ENCODE results near the gene SFXN5. TPM values are rescaled to one million over a fixed set of nuclear protein-coding genes. Genes with fewer than 3 reads are reported as not detected.
"Not testable (repeated sequence)": the region's sequence is repeated elsewhere in the genome, so short reads cannot be mapped to it uniquely, and the experiment has no call there.

Gene SFXN5
- total RNA-seq, 1 experiment from 2014 or later: 27.8 TPM

DNA sequence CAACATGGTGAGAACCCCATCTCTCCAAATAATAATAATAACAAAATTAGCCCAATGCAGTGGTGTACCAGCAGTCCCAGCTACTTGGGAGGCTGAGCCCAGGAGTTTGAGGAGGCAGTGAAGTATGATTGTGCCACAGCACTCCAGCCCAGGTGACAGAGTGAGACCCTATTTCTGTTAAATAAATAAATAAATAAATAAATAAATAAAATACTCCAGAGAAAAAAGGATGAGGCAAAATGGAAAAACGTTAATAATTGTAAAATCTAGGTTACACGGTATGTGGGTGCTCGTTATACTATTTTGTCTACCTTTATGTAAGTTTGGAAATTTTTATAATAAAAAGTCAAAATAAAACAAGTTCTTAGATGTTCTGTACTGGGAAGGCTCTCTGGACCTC, 162.8 kb downstream of the SFXN5 start:
- Histone ChIP-seq H3K27me3 (ENCODE audit: control insufficient read depth, insufficient read depth, low read length) (peaks cover 71% of the 10 kb centered on the region), H3K9me3 (ENCODE audit: control insufficient read depth, insufficient read depth, low read depth, low read length) (no peaks in the 10 kb centered on the region), H3K4me3 (ENCODE audit: low read depth in 2 of 2, low read length in 2 of 2) (no peak overlapping the region), H3K4me1 (ENCODE audit: control insufficient read depth, insufficient read depth, low read length) (no peaks in the 10 kb centered on the region), H3K36me3 (ENCODE audit: control insufficient read depth, insufficient read depth, low read length) (no peaks in the 10 kb centered on the region; the same call in 1 of the 2 replicates), H3K27ac (ENCODE audit: low read length) (no peak overlapping the region)
- ChIA-PET CTCF (no interaction called here), POLR2A (no interaction called here)
- ATAC-seq (no peak), DNase-seq (ENCODE audit: low read depth, low spot score) (no peak)
- intact Hi-C loops (cut with micrococcal nuclease; ENCODE audit: unreplicated experiment): no loop called here
- BruUV-seq (replicated peaks): no TSS peak
- no peak for TF ChIP-seq SIN3A (IDR thresholded peaks at IDR 0.05; ENCODE audit: borderline replicate concordance, insufficient read depth, low read depth, low read length)
- TF ChIP-seq POLR2AphosphoS5 (IDR thresholded peaks at IDR 0.05; ENCODE audit: low read depth, low read length): no peak
- in situ Hi-C loops (cut with HindIII; ENCODE audit: low pct_unique_long_range_greater_than_20kb, low sequenced_read_pairs): no loop called here

DNA sequence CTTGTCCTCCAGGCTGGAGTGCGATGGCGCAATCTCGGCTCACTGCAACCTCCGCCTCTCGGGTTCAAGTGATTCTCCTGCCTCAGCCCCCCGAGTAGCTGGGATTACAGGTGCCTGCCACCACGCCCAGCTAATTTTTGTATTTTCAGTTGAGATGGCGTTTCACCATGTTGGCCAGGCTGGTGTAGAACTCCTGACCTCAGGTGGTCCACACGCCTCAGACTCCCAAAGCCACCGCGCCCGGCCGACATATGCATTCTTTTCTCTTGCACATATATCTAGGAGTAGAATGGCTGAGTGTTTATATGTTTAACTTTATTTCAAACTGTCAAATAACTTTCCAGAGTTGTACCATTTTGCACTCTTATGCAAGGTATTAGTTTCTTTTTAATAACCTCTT, 164.1 kb downstream of the SFXN5 start:
- POLR2A ChIA-PET; H3K27ac ChIP-seq (ENCODE audit: low read length); in situ Hi-C loops (cut with HindIII; ENCODE audit: low pct_unique_long_range_greater_than_20kb, low sequenced_read_pairs); H3K4me3 ChIP-seq (ENCODE audit: low read depth in 2 of 2, low read length in 2 of 2); ATAC-seq; DNase-seq (ENCODE audit: low read depth, low spot score); CTCF ChIA-PET; BruUV-seq (replicated peaks); H3K36me3 ChIP-seq (ENCODE audit: control insufficient read depth, insufficient read depth, low read length); H3K9me3 ChIP-seq (ENCODE audit: control insufficient read depth, insufficient read depth, low read depth, low read length); intact Hi-C loops (cut with micrococcal nuclease; ENCODE audit: unreplicated experiment); H3K4me1 ChIP-seq (ENCODE audit: control insufficient read depth, insufficient read depth, low read length): not testable (repeated sequence)
- H3K27me3 ChIP-seq (ENCODE audit: control insufficient read depth, insufficient read depth, low read length): peaks cover 65% of the 10 kb centered on the region

DNA sequence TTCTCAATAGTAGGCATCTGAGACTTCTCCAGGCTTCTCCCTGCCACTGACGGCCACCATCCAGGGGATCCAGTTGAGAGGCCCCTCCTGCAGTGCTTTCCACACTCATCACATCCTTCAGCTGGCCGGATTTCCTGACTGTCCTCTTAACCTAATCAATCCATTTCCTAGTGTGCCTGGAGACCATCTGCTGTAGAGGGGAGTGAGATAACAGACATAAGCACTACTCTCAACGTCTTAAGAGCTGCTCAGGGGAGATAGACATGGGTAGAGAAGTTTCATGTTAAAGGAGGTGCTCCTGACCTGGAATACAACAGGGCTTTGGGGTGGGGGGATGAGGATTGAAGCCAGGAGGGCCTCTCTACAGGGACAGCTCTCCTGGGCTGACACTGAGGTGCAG, 170.1 kb downstream of the SFXN5 start:
- TF ChIP-seq POLR2AphosphoS5 (IDR thresholded peaks at IDR 0.05; ENCODE audit: low read depth, low read length): no peak
- no peak for TF ChIP-seq SIN3A (IDR thresholded peaks at IDR 0.05; ENCODE audit: borderline replicate concordance, insufficient read depth, low read depth, low read length)
- TF ChIP-seq, protein P1, sequence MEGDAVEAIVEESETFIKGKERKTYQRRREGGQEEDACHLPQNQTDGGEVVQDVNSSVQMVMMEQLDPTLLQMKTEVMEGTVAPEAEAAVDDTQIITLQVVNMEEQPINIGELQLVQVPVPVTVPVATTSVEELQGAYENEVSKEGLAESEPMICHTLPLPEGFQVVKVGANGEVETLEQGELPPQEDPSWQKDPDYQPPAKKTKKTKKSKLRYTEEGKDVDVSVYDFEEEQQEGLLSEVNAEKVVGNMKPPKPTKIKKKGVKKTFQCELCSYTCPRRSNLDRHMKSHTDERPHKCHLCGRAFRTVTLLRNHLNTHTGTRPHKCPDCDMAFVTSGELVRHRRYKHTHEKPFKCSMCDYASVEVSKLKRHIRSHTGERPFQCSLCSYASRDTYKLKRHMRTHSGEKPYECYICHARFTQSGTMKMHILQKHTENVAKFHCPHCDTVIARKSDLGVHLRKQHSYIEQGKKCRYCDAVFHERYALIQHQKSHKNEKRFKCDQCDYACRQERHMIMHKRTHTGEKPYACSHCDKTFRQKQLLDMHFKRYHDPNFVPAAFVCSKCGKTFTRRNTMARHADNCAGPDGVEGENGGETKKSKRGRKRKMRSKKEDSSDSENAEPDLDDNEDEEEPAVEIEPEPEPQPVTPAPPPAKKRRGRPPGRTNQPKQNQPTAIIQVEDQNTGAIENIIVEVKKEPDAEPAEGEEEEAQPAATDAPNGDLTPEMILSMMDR (IDR thresholded peaks at IDR 0.05): no peak
- no peak for TF ChIP-seq TCF7L2 (IDR thresholded peaks at IDR 0.05; ENCODE audit: low read depth, low read length)
- TF ChIP-seq, protein P2, sequence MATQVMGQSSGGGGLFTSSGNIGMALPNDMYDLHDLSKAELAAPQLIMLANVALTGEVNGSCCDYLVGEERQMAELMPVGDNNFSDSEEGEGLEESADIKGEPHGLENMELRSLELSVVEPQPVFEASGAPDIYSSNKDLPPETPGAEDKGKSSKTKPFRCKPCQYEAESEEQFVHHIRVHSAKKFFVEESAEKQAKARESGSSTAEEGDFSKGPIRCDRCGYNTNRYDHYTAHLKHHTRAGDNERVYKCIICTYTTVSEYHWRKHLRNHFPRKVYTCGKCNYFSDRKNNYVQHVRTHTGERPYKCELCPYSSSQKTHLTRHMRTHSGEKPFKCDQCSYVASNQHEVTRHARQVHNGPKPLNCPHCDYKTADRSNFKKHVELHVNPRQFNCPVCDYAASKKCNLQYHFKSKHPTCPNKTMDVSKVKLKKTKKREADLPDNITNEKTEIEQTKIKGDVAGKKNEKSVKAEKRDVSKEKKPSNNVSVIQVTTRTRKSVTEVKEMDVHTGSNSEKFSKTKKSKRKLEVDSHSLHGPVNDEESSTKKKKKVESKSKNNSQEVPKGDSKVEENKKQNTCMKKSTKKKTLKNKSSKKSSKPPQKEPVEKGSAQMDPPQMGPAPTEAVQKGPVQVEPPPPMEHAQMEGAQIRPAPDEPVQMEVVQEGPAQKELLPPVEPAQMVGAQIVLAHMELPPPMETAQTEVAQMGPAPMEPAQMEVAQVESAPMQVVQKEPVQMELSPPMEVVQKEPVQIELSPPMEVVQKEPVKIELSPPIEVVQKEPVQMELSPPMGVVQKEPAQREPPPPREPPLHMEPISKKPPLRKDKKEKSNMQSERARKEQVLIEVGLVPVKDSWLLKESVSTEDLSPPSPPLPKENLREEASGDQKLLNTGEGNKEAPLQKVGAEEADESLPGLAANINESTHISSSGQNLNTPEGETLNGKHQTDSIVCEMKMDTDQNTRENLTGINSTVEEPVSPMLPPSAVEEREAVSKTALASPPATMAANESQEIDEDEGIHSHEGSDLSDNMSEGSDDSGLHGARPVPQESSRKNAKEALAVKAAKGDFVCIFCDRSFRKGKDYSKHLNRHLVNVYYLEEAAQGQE (IDR thresholded peaks at IDR 0.05; ENCODE audit: insufficient read depth in 1 of 2, low read depth in 2 of 2, low read length in 1 of 2): no peak
- Histone ChIP-seq H3K4me1 (ENCODE audit: control insufficient read depth, insufficient read depth, low read length) (no peaks in the 10 kb centered on the region), H3K9me3 (ENCODE audit: control insufficient read depth, insufficient read depth, low read depth, low read length) (no peaks in the 10 kb centered on the region), H3K27ac (ENCODE audit: low read length) (no peak overlapping the region), H3K36me3 (ENCODE audit: control insufficient read depth, insufficient read depth, low read length) (no peaks in the 10 kb centered on the region), H3K4me3 (ENCODE audit: low read depth in 2 of 2, low read length in 2 of 2) (no peak overlapping the region), H3K27me3 (ENCODE audit: control insufficient read depth, insufficient read depth, low read length) (peaks cover 30% of the 10 kb centered on the region)
- no peak for ATAC-seq
- ChIA-PET CTCF (no interaction called here), POLR2A (no interaction called here)
- in situ Hi-C loops (cut with HindIII; ENCODE audit: low pct_unique_long_range_greater_than_20kb, low sequenced_read_pairs) (no loop called here), intact Hi-C loops (cut with micrococcal nuclease; ENCODE audit: unreplicated experiment) (no loop called here)
- DNase-seq (ENCODE audit: low read depth, low spot score): no peak
- BruUV-seq (replicated peaks): no TSS peak

Data from Panc1 (cell line).